ENCODE measurements around the gene IPO11. TPM values are rescaled to one million over a fixed set of nuclear protein-coding genes. Genes with fewer than 3 reads are reported as not detected.

IPO11 gene
- total and polyA plus RNA-seq, 2 of the 13 experiments (the other 11 are each of a cell fraction or from before 2014, with no cell fraction given): 13.9 to 24.4 TPM

- TF ChIP-seq ZNF235 (CRISPR knock-in tag; IDR thresholded peaks at IDR 0.05; ENCODE audit: borderline replicate concordance): no peak
- no peak for TF ChIP-seq MTA3 (CRISPR knock-in tag; IDR thresholded peaks at IDR 0.05)
- no peak for TF ChIP-seq ZNF720 (CRISPR knock-in tag; IDR thresholded peaks at IDR 0.05)
- no peak for TF ChIP-seq GFI1 (CRISPR knock-in tag; IDR thresholded peaks at IDR 0.05; ENCODE audit: borderline replicate concordance)
- TF ChIP-seq HMG20B (CRISPR knock-in tag; conservative IDR thresholded peaks at IDR 0.05): no peak
- TF ChIP-seq NPAS2 (CRISPR knock-in tag; IDR thresholded peaks at IDR 0.05; ENCODE audit: borderline replicate concordance): no peak
- no peak for TF ChIP-seq ATF7 (IDR thresholded peaks at IDR 0.05)
- no peak for TF ChIP-seq ATF7 (CRISPR knock-in tag; IDR thresholded peaks at IDR 0.05)
- no peak for TF ChIP-seq PHB2 (IDR thresholded peaks at IDR 0.05; ENCODE audit: partially characterized antibody)
- TF ChIP-seq MTF1 (CRISPR knock-in tag; IDR thresholded peaks at IDR 0.05): no peak
Observed at GRCh38 chr5:62640446-62640845, 227.9 kb downstream of the IPO11 start (continued).

GRCh38 chr5:62642468-62642867 lies 229.9 kb downstream of the IPO11 start:
- POLR2A ChIA-PET: no interaction called here
- TF ChIP-seq, protein P1, sequence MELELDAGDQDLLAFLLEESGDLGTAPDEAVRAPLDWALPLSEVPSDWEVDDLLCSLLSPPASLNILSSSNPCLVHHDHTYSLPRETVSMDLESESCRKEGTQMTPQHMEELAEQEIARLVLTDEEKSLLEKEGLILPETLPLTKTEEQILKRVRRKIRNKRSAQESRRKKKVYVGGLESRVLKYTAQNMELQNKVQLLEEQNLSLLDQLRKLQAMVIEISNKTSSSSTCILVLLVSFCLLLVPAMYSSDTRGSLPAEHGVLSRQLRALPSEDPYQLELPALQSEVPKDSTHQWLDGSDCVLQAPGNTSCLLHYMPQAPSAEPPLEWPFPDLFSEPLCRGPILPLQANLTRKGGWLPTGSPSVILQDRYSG (CRISPR knock-in tag; IDR thresholded peaks at IDR 0.05): no peak
- no peak for TF ChIP-seq SALL1 (CRISPR knock-in tag; IDR thresholded peaks at IDR 0.05)
- TF ChIP-seq KDM5A (IDR thresholded peaks at IDR 0.05; ENCODE audit: borderline replicate concordance, low read length): no peak
- no peak for TF ChIP-seq IKZF5 (CRISPR knock-in tag; IDR thresholded peaks at IDR 0.05)
- TF ChIP-seq SNRNP70 (IDR thresholded peaks at IDR 0.05; ENCODE audit: low read depth, low read length): no peak
- no peak for TF ChIP-seq GZF1 (CRISPR knock-in tag; IDR thresholded peaks at IDR 0.05)
- no peak for TF ChIP-seq YEATS4 (CRISPR knock-in tag; IDR thresholded peaks at IDR 0.05; ENCODE audit: borderline replicate concordance)
- TF ChIP-seq, protein P2, sequence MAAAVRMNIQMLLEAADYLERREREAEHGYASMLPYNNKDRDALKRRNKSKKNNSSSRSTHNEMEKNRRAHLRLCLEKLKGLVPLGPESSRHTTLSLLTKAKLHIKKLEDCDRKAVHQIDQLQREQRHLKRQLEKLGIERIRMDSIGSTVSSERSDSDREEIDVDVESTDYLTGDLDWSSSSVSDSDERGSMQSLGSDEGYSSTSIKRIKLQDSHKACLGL (CRISPR knock-in tag; IDR thresholded peaks at IDR 0.05): no peak
- CTCF ChIA-PET (ENCODE audit: low intra/inter-chr PET ratio, low total read pairs): no interaction called here
- Histone ChIP-seq H3K27me3 (ENCODE audit: control insufficient read depth in 1 of 2, insufficient read depth in 2 of 2, low read length in 2 of 2) (no peaks in the 10 kb centered on the region), H3K79me2 (ENCODE audit: insufficient read depth, low read length) (no peaks in the 10 kb centered on the region), H3K27ac (ENCODE audit: extremely low read length, insufficient read depth, low read length) (no peak overlapping the region), H3K4me1 (ENCODE audit: insufficient read depth, low read length) (peaks cover 29% of the 10 kb centered on the region), H3K9ac (ENCODE audit: insufficient read depth, low read depth, low read length) (no peak overlapping the region), H3K4me3 (replicated peaks in 1 of 3; ENCODE audit: insufficient read depth in 1 of 3, low read depth in 2 of 3, low read length in 3 of 3) (no peak overlapping the region), H2AFZ (ENCODE audit: low read length) (no peak overlapping the region), H3K36me3 (replicated peaks in 1 of 2; ENCODE audit: control insufficient read depth in 1 of 2, insufficient read depth in 2 of 2, low read length in 2 of 2) (no peaks in the 10 kb centered on the region), H3K4me2 (ENCODE audit: low read depth, low read length) (no peak overlapping the region), H3K9me3 (ENCODE audit: low read length) (no peaks in the 10 kb centered on the region), H4K20me1 (ENCODE audit: insufficient read depth, low read length) (no peaks in the 10 kb centered on the region)
- intact Hi-C loops (cut with micrococcal nuclease; ENCODE audit: unreplicated experiment) (no loop called here), in situ Hi-C loops (cut with HindIII; ENCODE audit: extremely low pct_ligation_motif_present, low pct_unique_long_range_greater_than_20kb) (no loop called here)
- no TSS peak for BruUV-seq (replicated peaks)
- no peak for ATAC-seq
- DNase-seq (ENCODE audit: low spot score): no peak
- FAIRE-seq: no peak
- WGBS (ENCODE audit: low lambda C conversion rate): 77% methylated on average over 3 of the region's 6 CpGs

Measured in HepG2 (cell line).